HG03066 (cell line): ENCODE results near the gene CACNB2.

Source experiments
- ATAC-seq: cut with Tn5 transposase; IDR thresholded peaks from one replicate; pipeline ENCODE4 v1.9.1; 2021; ENCODE audit warnings: low read depth; ENCODE audit not compliant: unreplicated experiment

Gene CACNB2

DNA sequence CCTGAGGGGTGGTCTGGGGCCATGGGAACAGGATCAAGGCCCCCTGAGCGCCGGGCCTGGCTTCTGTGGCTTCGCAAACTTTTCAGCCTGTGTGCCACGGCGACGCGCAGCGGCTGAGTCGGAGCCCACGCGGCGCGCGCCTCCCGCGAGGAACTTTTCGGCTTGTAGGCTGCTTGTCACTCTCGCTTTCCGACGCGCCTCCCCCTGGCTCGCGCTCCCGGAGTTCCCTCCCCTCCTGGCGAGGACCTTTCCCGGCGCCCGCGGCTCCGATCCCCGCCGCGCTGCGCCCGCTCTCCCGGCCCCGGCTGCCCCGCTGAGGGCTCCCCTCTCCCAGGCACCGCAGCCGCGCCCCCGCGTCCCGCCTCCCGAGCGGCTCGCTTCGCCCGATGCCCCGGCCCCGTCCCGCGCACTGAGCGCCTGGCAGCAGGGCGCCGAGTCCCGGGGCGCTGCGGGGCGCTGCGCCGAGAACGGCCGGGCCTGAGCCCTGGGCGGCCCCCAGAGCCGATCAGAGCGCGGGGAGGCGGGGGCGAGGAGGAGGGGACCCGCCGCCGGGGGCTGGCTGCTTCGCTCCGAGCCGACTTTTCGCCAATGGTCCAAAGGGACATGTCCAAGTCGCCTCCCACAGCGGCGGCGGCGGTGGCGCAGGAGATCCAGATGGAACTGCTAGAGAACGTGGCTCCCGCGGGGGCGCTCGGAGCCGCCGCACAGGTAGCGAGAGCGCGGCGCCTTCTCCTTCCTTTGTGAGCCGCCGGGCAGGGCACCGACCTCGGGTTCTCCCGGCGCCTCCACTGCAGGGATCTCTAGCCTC, at the start of gene CACNB2:
TSS of gene CACNB2 (plus strand) at position 276 of the 808 bp plus-strand sequence.
- ATAC-seq: no peak

DNA sequence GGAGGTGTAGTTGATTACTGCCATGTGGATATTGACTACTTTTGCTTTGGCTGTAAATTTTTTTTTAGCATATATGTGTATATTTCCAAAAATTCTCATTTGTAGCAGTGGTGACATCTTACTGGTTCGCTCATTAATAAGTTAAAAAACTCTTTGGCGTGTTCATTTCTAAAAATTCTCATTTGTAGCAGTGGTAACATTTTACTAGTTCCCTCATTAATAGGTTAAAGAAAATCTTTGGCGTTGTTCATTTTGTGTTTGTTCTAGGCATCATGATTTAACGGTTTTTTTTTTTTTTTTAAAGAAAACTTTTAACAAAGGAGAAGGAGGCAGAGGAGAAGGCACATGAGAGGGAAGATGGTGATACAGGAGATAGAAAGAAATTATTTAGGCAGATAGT, 45.9 kb upstream of the CACNB2 start:
- ATAC-seq: no peak

DNA sequence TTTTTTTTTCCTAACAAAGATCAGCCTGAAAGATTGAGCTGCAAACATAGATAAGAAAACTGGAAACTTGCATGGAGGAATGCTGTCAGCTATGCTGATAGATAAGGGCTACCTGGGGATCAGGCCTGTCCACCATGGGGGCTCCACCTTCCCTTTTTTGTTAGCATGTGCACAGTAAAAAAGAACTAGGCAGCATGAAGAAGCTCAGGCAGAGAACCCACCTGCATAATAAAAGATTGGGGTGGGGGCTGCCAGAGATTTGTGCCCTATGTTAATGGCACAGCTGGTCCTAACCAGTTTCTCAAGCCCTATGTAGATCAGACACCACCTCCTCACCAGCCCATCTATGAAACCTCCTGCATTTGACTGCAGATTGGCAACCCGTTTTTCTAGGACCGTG, 45.4 kb upstream of the CACNB2 start:
- no peak for ATAC-seq

DNA sequence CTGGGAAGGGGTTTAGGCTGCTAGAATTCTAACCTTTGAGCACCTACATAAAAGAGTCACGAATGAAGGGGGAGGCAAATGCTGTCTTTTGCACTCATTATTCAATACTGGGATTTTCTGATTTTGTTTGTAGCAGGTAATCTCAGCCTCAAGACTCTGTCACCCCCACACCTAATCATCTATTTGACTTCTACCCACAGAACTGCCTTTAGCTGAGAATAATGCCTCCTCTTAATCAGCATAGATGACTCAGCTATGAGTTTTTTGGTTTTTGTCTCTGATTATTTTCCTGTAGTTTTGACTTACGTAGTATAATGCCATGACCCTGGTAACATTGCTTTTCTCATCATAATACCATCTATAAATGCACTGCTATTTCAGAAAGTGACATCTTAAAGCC, 42.7 kb upstream of the CACNB2 start:
- ATAC-seq: no peak

DNA sequence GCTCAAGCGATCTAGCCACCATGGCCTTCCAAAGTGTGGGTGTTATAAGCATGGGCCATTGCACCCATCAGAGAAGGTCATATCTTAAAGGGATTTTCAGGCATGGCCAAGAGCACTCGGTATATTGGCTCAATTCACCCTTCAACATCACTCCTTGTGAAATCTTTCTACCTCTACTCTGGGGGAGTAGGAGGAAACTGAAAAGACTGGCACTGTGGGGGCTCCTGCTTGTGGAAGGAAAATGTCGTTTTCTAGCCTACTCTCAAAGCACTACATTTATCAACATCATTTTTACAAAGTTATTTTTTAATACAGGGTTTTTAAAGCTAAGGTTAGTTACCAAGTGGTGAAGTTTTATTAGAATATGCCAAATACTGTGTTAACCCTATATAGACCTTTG, 42.0 kb upstream of the CACNB2 start:
- ATAC-seq: no peak

DNA sequence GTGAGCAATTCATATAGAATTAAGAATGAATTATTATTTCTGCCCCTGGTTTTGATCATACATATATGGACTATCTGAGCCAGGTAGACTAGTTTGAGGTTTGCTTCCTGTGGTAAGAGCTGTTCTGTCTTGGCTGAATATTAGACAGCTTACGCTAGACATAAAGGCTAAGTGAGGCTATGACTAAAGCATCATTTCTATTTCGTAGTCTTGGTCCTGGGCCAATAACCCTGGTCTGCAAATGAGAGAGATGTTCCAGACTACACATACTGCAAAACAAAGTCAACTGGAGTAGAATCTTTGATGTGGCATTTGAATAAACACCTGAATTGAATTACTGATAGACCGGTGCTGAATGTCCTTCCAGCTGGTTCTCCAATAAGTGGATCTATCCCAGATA, 40.8 kb upstream of the CACNB2 start:
- no peak for ATAC-seq

DNA sequence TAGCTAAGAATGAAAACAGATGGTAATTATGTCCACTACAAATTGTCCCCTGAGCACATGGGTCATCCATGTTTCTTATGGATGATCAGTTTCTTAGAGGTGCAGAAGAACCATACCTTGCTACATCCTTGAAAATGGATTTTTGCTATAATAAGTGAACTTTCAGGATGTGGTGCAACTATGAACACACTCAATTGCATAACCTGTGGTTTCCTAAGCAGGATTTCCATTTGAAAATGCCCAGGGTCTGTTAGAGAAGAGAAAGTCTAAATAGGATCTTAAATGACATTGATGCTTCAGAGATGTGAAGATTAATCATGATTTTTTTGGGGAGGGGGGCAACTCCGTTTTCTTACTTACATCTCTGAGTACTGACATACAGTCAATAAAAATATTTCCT, 39.6 kb upstream of the CACNB2 start:
- ATAC-seq: no peak

DNA sequence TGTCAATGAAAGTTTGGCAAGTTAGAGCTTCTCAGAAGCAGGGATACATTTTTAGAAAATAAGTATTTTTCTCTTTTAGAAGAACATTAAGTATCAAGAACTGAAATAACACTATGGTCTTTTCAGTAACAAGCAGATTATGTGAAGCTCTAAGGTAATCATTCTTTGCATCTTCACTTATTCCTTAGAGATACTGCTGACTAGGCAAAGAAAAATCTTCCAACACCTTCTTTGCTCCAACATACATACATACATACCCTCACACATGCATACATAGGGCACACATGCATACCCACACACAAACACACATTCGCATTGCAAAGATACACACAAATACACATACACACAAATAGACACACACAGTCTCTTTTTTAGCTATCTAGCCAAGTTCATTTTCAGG, 37.8 kb upstream of the CACNB2 start:
- no peak for ATAC-seq

DNA sequence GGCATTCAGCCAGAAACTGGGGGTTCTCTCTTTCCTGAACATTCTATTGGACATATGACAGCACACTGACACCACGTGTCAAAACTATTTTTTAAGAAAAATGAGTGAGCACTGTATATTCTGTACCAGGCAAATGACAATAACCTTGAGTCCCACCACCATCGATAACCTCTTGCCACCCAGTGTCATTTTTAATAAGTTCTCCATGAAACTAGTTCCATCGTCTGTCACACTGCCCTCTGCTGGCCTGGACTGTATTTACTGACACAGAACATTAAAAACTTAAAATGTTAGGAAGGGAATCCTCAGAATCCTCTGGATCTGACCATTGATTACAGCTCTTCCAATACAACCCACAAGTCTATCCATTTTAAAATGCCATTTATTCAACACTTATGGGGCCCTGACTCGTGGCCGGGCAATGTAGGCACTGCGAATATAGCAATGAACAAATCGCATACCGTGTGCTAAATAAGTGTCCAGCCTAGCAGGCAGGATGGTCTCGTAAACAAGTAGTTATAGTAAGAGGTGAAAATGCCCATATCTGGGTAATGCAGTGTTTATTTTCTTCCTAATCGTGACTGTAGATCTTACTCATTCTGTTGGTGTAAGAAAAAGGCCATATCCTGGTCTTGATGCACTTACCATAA, 35.9 kb upstream of the CACNB2 start:
- no peak for ATAC-seq

DNA sequence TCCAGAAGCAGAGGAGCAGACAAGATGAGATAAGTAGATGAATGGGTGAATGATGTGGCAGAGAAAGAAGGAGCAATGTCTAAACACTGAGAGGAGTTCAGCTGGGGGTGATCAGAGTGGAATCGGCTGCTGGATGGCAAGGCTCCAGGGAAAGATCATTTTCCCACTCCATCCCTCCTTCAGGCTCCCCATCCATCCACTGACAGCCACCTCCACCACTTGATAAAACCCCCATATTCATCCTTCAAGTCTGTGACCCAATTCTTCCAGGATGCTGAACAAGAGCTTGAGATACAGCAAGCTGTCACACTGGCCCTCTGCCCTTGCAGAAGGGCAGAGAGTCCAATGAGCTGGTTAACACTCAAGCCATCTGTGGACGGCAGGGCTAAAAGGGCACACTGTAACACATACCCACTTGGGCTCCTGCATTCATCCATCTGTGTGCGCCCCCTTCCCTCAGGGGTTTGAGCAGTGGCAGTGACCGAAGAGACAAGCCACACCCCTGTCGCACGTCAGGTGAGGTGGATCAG, 30.8 kb upstream of the CACNB2 start:
- ATAC-seq: no peak

DNA sequence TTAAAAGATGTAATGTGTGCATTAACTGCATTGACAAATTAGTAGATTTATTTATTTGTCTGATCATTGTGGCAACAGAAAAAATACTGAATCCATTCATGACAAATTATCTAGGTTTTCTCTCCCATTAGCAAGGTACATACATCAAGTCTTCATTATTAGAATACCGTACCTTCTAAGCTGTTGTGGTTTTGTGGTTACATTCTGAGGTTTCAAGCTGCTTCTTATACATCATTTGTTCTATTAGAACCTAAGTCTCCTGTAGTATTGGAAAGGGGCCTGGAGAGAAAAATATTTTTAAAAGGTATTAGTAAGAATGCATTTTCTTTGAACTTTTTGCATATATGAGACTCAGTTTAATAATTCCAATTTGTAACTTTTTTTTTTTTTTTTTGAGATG, 26.3 kb upstream of the CACNB2 start:
- no peak for ATAC-seq

DNA sequence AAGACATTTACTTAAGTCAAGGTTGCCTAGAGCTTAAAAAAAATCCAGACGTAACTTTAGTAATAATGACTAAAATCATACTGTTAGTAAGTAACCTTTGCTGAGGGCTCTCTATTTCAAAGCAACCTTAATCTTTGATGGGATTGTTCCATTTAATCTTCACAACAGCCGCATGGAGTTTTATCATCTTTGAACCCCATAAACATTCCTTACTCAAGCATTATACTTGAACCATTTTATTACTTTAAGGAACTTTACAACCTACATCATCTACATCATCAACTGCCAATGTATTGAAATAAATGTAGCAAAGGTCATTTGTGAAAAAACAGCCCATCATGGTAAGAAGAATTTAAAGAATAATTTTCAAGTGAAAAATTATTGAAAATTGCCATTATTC, 22.9 kb upstream of the CACNB2 start:
- no peak for ATAC-seq

DNA sequence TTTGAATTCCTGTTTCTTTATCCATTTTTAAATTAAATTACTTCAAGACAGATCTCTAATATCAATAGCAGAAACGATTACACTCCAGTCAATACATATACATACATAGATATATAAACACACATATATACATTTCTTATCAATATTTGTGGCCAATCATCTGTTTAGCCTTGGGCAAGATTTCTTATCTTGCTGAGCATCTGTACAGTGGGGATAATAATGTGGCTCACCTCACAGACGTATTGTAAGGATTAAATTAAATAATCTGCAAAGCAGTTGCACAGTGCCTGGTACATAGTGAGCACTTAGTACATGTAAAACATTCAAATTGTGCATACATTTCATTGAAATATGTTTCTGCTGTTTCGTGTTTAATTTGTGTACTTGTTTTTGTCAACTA, 17.5 kb upstream of the CACNB2 start:
- no peak for ATAC-seq

DNA sequence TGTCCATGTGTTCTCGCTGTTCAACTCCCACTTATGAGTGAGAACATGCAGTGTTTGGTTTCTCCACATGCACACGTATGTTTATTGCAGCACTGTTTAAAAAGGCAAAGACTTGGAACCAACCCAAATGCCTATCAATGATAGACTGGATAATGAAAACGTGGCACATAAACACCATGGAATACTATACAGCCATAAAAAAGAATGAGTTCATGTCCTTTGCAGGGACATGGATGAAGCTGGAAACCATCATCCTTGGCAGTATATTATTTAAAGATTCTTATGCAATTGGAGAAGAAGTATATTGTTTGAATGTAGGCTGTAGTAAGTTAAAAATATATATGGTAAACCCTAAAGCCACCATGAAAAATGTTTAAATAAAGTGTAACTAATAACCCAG, 7.2 kb upstream of the CACNB2 start:
- ATAC-seq: no peak

DNA sequence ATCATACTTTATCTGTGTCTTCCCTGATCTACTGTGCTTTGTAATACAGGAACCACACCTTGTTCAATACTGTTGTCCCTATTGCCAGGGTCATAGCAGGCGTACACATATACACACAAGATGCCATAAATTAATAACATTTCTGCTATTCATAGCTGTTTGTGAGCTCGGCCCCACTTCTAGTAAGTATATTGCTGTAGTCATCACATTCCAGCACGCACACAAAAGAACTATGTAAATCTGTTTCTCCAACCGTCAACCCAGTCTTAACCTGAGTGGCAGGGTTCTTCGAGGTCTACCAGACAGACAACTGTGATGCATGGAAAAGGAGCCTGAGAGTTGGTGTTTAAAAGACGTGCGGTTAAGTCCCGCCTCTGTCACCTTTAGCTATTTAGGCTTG, 5.7 kb upstream of the CACNB2 start:
- no peak for ATAC-seq

DNA sequence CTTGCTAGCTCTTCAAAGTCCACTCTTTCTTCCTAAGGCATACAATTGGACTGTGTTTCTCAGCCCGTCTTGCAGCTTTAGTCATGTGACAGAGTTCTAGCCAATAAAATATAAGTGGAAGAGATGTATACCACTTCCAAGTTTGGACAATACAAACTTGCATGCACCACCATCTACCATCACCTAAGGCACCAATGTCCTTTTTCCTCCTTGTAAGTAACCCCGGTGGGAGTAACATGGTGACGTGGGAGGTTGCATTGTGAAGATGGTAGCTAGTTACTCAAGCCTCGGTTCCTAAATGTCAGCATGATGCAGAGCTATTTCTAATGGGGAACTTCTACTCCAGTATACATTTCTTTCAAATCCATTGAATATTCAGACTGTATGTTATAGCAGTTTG, 5.3 kb upstream of the CACNB2 start:
- no peak for ATAC-seq

DNA sequence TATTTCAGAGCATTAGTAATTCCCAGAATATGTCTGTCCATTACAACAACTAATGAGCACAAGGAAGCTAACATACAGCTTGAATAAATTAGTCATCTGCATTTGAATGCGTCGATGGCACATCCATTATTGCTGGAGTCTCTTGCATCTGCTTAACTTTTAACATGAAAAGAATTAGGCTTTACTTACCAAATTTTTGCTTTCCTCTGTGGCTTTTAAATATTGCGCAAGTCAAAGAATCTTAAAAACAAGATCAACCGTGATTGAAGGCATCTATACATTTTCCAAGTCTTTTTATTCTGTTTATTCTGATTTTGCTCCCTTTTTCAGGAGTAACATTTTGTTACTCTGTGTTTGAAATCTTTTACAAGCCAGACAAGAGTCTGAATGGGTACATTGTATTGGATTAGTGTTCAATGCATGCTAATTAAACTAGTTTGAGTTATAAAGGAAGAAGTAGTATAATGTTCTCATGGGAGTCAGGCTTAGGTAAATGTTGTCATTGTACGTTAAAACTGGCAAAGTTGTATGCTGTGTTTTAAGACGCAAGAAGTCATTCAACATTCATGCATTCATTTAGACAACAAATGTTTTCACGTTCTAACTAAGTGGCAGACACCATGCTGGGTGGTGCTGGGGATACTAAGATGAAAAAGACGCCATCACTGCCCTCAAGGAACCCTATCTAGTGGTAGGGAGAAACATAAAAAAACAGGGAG, 4.0 kb upstream of the CACNB2 start:
- no peak for ATAC-seq

DNA sequence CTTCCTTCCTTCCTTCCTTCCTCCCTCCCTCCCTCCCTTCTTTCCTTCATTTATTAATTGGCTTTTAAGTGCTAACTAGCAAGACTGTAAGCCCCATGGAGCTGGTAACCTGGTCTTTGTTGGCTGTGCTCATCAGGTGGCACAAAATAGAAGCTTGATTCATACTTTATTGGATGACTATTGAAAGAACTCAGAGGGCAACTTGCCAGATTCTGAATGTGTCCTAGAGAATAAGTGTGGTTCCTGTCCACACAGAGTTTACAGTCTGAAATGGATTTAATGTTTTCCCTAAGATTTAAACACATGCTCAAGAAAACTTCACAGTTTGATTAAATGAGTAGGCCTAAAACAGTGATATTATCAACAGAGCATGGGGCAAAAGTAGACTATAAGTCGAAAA, 3.1 kb upstream of the CACNB2 start:
- ATAC-seq: no peak

DNA sequence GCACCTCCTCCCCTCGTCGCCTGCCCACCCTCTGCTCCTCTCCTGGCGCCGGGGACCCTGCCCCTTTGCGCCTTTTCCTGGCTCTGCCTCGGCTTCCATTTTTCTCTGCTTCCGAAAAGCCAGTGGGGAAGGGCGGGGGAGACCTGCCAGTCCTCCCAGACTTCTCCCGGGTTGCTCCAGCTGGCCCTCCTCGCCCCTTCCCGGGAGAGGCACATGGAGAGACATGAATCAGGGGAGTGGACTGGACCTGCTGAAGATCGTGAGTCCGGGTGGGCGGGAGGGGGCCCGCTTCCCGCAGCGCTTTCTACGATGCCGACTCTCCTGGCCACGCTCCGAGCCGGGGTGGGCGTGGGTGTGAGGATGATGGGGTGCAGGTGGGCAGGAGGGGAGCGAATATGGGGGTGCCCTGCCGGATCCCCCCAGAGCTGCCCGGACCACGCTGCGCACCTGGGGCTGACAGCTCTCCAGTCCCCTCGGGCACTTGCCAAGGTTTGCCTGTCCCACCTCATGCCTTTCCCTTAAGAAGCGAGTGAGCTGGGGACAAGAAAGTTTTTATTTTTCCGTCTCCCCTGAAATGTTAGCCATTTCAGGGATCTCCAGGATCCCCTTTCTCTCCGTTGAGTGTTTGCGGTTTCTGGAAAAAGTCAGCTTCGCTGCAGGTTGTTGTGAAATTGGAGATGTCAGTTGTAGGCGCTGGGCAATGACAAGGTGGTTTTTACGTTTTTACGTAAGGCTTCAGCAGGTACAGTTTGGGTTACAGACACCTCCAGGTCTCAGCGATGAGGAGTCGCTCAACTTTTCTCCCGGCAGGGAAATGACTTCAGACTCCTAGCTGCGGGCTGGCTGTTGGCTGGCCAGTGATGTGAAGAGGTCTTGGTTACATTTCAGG, 977 bp downstream of the CACNB2 start:
- no peak for ATAC-seq

DNA sequence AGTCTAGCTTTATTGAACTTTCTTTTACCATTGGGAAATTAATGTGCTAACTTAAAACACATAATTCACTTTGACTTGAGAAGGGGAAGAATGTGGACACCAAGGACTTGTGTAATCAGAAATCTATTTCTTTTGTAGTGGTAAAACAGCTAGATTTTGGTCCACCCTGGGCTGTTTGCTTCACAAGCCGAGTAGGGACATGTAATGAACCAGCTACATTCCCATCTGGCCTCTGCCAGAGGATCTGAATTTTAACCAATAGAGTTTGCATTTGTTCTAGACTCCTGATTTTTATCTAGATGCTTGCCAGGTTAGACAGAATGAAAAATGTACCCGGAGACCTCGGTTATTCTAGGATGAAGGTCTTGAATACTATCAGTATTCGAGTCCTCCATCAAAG, 1.9 kb downstream of the CACNB2 start:
- ATAC-seq: no peak

DNA sequence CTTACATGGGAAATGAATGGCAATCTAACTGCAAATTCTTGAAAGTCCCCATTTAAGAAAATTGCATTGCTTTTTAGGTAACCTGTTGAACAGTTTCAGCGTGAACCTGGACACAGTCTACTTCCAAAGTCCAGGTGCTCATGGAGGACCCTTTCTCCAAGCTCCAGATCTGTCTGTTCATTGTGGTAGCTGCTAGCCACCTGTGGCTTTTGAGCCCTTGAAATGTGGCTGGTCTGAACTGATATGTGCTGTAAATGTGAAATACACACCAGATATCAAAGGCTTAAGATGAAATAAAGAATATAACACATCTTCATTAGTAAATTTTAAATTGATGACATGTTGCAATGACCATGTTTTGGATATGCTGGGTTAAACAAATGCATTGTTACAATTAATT, 4.2 kb downstream of the CACNB2 start:
- ATAC-seq: no peak
